ENCODE data around the gene PTPN5.

GRCh38 chr11:18774801-18775200 is 16.8 kb downstream of the PTPN5 start:
- TF ChIP-seq CTCF (IDR thresholded peaks at IDR 0.05), result no peak
- TF ChIP-seq ZFX (IDR thresholded peaks at IDR 0.05; ENCODE audit: borderline replicate concordance), result no peak
